PC-3 (cell line): ENCODE results near the gene MIPEP.

Experiments
- CTCF ChIP-seq: fragments of 300-600 bp; sonication (generic); conservative IDR thresholded peaks from 2 replicates; pipeline ENCODE4 v1.5.1; 2017; ENCODE audit warnings: antibody characterized with exemption, low read depth, mild to moderate bottlenecking, low read length
- EZH2phosphoT487 ChIP-seq: fragments of 300-600 bp; sonication (generic); IDR thresholded peaks from 2 replicates; pipeline ENCODE4 v1.6.1; 2018; ENCODE audit warnings: mild to moderate bottlenecking, antibody characterized with exemption, low read length, borderline replicate concordance

- TF ChIP-seq CTCF (no peak), EZH2phosphoT487 (no peak)
Observed at GRCh38 chr13:23685416-23685815, 203.8 kb downstream of the MIPEP start.
